ENCODE results near the gene GJC3. TPM values are rescaled to one million over a fixed set of nuclear protein-coding genes. Genes with fewer than 3 reads are reported as not detected.
A peak's percentile ranks its signal among the peaks of the same experiment; 100 is the strongest.

GJC3 gene
- total and polyA plus RNA-seq, 9 of the 15 experiments (the other 6 are each of a cell fraction or from before 2014, with no cell fraction given), result 0.10 to 0.45 (median 0.28) TPM; not detected in 1

DNA sequence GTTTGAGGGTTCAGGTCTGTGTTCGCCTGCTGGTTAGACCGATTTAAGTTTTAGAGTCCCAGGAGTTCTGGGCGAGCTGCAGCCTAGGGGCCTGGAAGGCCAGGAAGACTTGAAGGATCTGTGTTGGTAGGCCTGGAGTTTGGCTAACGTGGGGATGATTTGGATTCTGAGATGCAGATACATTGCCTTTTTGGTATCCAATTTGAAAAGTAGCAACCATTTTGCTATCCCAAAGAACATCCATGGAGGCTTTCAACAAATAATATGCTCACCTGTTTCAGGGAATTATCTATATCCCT is 9.7 kb downstream of the GJC3 start (continued):
- TF ChIP-seq, protein P1, sequence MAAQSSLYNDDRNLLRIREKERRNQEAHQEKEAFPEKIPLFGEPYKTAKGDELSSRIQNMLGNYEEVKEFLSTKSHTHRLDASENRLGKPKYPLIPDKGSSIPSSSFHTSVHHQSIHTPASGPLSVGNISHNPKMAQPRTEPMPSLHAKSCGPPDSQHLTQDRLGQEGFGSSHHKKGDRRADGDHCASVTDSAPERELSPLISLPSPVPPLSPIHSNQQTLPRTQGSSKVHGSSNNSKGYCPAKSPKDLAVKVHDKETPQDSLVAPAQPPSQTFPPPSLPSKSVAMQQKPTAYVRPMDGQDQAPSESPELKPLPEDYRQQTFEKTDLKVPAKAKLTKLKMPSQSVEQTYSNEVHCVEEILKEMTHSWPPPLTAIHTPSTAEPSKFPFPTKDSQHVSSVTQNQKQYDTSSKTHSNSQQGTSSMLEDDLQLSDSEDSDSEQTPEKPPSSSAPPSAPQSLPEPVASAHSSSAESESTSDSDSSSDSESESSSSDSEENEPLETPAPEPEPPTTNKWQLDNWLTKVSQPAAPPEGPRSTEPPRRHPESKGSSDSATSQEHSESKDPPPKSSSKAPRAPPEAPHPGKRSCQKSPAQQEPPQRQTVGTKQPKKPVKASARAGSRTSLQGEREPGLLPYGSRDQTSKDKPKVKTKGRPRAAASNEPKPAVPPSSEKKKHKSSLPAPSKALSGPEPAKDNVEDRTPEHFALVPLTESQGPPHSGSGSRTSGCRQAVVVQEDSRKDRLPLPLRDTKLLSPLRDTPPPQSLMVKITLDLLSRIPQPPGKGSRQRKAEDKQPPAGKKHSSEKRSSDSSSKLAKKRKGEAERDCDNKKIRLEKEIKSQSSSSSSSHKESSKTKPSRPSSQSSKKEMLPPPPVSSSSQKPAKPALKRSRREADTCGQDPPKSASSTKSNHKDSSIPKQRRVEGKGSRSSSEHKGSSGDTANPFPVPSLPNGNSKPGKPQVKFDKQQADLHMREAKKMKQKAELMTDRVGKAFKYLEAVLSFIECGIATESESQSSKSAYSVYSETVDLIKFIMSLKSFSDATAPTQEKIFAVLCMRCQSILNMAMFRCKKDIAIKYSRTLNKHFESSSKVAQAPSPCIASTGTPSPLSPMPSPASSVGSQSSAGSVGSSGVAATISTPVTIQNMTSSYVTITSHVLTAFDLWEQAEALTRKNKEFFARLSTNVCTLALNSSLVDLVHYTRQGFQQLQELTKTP (IDR thresholded peaks at IDR 0.05; ENCODE audit: low read depth in 1 of 2, partially characterized antibody in 2 of 2), result peak in 1 of 2 experiments; percentile 38
- TF ChIP-seq MAFF (IDR thresholded peaks at IDR 0.05; ENCODE audit: low read length) (no peak), DPF2 (IDR thresholded peaks at IDR 0.05) (peak; percentile 3; the same call in 1 of the 2 replicates), BACH1 (tag; IDR thresholded peaks at IDR 0.05) (no peak), KDM4B (IDR thresholded peaks at IDR 0.05; ENCODE audit: borderline replicate concordance in 2 of 2, low read depth in 1 of 2) (no peak)

Measured in K562 (cell line).